HepG2 (cell line): ENCODE data around the gene RNF150. TPM values are rescaled to one million over a fixed set of nuclear protein-coding genes. Genes with fewer than 3 reads are reported as not detected.

Experiments
- ATAC-seq: fragments of 200-7000 bp; cut with Tn5 transposase; 3 replicates; pipeline ENCODE4 v1.9.1; 2020; ENCODE audit warnings: mild to moderate bottlenecking, moderate library complexity
- BruUV-seq: library from RNA; stranded (reverse); fragments of 400-500 nt; replicated peaks from 2 replicates; lab custom pipeline; 2021; lab: Mats Ljungman, UMichigan
- CTCF ChIA-PET: fragments of 300-600 bp; formaldehyde crosslinking; extraction: SDS; loops from one replicate; lab custom pipeline; 2021; ENCODE audit warnings: low total read pairs, inconsistent platforms, low intra/inter-chr PET ratio; lab: Yijun Ruan, JAX
- POLR2A ChIA-PET: fragments of 350-600 bp; sonication (Branson Sonifier 250); formaldehyde crosslinking; loops from one replicate; lab custom pipeline; 2020; ENCODE audit warnings: antibody characterized with exemption, inconsistent platforms; lab: Yijun Ruan, JAX
- DNase-seq: peaks from one replicate; pipeline ENCODE4 v3.0.0-alpha.2; 2015; ENCODE audit warnings: low spot score
- FAIRE-seq: peaks from 3 replicates; lab custom pipeline; 2011; peaks lifted over from hg19 to GRCh38; lab: Jason Lieb, UNC
- H2AFZ ChIP-seq: one replicate; pipeline ENCODE4 v1.6.1; 2011; ENCODE audit warnings: low read length, inconsistent platforms
- H3K27ac ChIP-seq: fragments of 300-600 bp; 3 replicates; pipeline ENCODE4 v1.8.0; 2011; ENCODE audit warnings: mixed run types, mild to moderate bottlenecking, mixed read lengths, low read length, inconsistent platforms; ENCODE audit not compliant: insufficient read depth; ENCODE audit errors: extremely low read length
- H3K27me3 ChIP-seq, 2 experiments: fragments of 200-600 bp in 1 of 2; 2 replicates in 1 of 2; 3 replicates in 1 of 2; pipeline versions ENCODE4 v1.6.0 to v1.8.0; 2011; ENCODE audit warnings: low read length in 2 of 2, mild to moderate bottlenecking in 2 of 2, moderate library complexity in 2 of 2, inconsistent platforms in 1 of 2; ENCODE audit not compliant: insufficient read depth in 2 of 2, control insufficient read depth in 1 of 2
- H3K36me3 ChIP-seq, 2 experiments: fragments of 200-600 bp in 1 of 2; replicated peaks in 1 of 2; 2 replicates in 1 of 2; 3 replicates in 1 of 2; pipeline versions ENCODE4 v1.5.1 to v1.8.0; 2011; ENCODE audit warnings: low read length in 2 of 2, inconsistent platforms in 1 of 2; ENCODE audit not compliant: insufficient read depth in 2 of 2, control insufficient read depth in 1 of 2
- H3K4me1 ChIP-seq: 2 replicates; pipeline ENCODE4 v1.5.1; 2012; ENCODE audit warnings: low read length, inconsistent platforms; ENCODE audit not compliant: insufficient read depth
- H3K4me2 ChIP-seq: 2 replicates; pipeline ENCODE4 v1.6.0; 2011; ENCODE audit warnings: low read depth, low read length, inconsistent platforms
- H3K4me3 ChIP-seq, 3 experiments: fragments of 200-600 bp in 1 of 3; sonication (generic), shearing (Covaris generic) in 1 of 3; replicated peaks in 1 of 3; 2 replicates each; pipeline ENCODE4 v1.5.1; 2011 to 2016; ENCODE audit warnings: low read length in 3 of 3, inconsistent platforms in 2 of 3, low read depth in 2 of 3, mild to moderate bottlenecking in 2 of 3, control low read depth in 1 of 3, mixed read lengths in 1 of 3; ENCODE audit not compliant: insufficient read depth in 1 of 3
- H3K79me2 ChIP-seq: one replicate; pipeline ENCODE4 v1.6.1; 2011; ENCODE audit warnings: low read length, inconsistent platforms; ENCODE audit not compliant: insufficient read depth
- H3K9ac ChIP-seq: 2 replicates; pipeline ENCODE4 v1.6.0; 2011; ENCODE audit warnings: mild to moderate bottlenecking, low read depth, low read length, inconsistent platforms; ENCODE audit not compliant: insufficient read depth
- H3K9me3 ChIP-seq: 2 replicates; pipeline ENCODE4 v1.5.1; 2012; ENCODE audit warnings: mild to moderate bottlenecking, low read length
- H4K20me1 ChIP-seq: 2 replicates; pipeline ENCODE4 v1.6.0; 2011; ENCODE audit warnings: inconsistent platforms, mild to moderate bottlenecking, low read length, moderate library complexity; ENCODE audit not compliant: insufficient read depth
- CBX5 ChIP-seq: sonication (generic); formaldehyde crosslinking; IDR thresholded peaks from 2 replicates; pipeline ENCODE4 v1.4.0; 2020; ENCODE audit warnings: missing genetic modification reagents, borderline replicate concordance
- CSRNP1 ChIP-seq: sonication (generic); formaldehyde crosslinking; IDR thresholded peaks from 2 replicates; pipeline ENCODE4 v1.8.1; 2023; ENCODE audit warnings: mild to moderate bottlenecking, missing genetic modification reagents
- HOXA5 ChIP-seq: sonication (generic); formaldehyde crosslinking; IDR thresholded peaks from 2 replicates; pipeline ENCODE4 v1.4.0; 2020; ENCODE audit warnings: missing genetic modification reagents
- MED8 ChIP-seq: sonication (generic); formaldehyde crosslinking; IDR thresholded peaks from 2 replicates; pipeline ENCODE4 v1.8.1; 2023; ENCODE audit warnings: mild to moderate bottlenecking, missing genetic modification reagents; ENCODE audit not compliant: insufficient replicate concordance
- MEIS1 ChIP-seq: sonication (generic); formaldehyde crosslinking; IDR thresholded peaks from 2 replicates; pipeline ENCODE4 v1.9.0; 2021; ENCODE audit warnings: mild to moderate bottlenecking, missing genetic modification reagents, moderate library complexity, borderline replicate concordance
- NFIB ChIP-seq: sonication (generic); formaldehyde crosslinking; IDR thresholded peaks from 2 replicates; pipeline ENCODE4 v1.9.0; 2021; ENCODE audit warnings: missing genetic modification reagents, mild to moderate bottlenecking, borderline replicate concordance
- PHF5A ChIP-seq: IDR thresholded peaks from one replicate; pipeline ENCODE4 v1.6.1; 2018; ENCODE audit warnings: low read depth, missing genetic modification reagents; ENCODE audit not compliant: unreplicated experiment
- RBM22 ChIP-seq: fragments of 200-400 bp; formaldehyde crosslinking; optimal IDR thresholded peaks from 2 replicates; pipeline ENCODE3; 2017; ENCODE audit warnings: mild to moderate bottlenecking, low read length, moderate library complexity
- SAP130 ChIP-seq: IDR thresholded peaks from 2 replicates; pipeline ENCODE4 v1.6.1; 2016; ENCODE audit warnings: low read depth
- SNRNP70 ChIP-seq: fragments of 200-400 bp; formaldehyde crosslinking; IDR thresholded peaks from 2 replicates; pipeline ENCODE4 v1.6.1; 2017; ENCODE audit warnings: mild to moderate bottlenecking, low read depth, low read length, moderate library complexity
- ZFP36L2 ChIP-seq: sonication (generic); formaldehyde crosslinking; IDR thresholded peaks from 2 replicates; pipeline ENCODE4 v1.4.0; 2020; ENCODE audit warnings: missing genetic modification reagents
- ZNF709 ChIP-seq: sonication (generic); formaldehyde crosslinking; IDR thresholded peaks from 2 replicates; pipeline ENCODE4 v1.5.0; 2020; ENCODE audit warnings: mild to moderate bottlenecking, missing genetic modification reagents
- ZNF720 ChIP-seq: sonication (generic); formaldehyde crosslinking; IDR thresholded peaks from 2 replicates; pipeline ENCODE4 v1.4.0; 2020; ENCODE audit warnings: missing genetic modification reagents
- WGBS: methylation state at CpG from one replicate; pipeline ENCODE4 v1.1.6; 2017; ENCODE audit warnings: low lambda C conversion rate; 5-methylcytosine and 5-hydroxymethylcytosine counted together
- in situ Hi-C: cut with HindIII; loops from 2 replicates; pipeline ENCODE4 v1.10.0; 2017; ENCODE audit warnings: low pct_unique_long_range_greater_than_20kb; ENCODE audit not compliant: extremely low pct_ligation_motif_present
- intact Hi-C: fragments of 100-400 bp; cut with micrococcal nuclease; formaldehyde crosslinking; loops from one replicate; pipeline ENCODE4 v1.10.0; 2022; ENCODE audit not compliant: unreplicated experiment
- polyA plus RNA-seq, 8 experiments: library from polyadenylated mRNA; depleted of rRNA in 3 of 8; stranded (reverse) in 7 of 8; unstranded in 1 of 8; fragments of >200 nt; fragmentation: Illumina TruSeq in 4 of 8; extraction: Trizol in 4 of 8; gene quantifications; 2 replicates each; pipeline versions ENCODE4 v1.2.1 to v1.2.3, GENCODE V29; 2011 to 2016; ENCODE audit warnings: low read depth in 4 of 8, missing spikeins in 1 of 8, mixed read lengths in 1 of 8; ENCODE audit not compliant: insufficient read depth in 1 of 8
- total RNA-seq, 5 experiments: library from RNA; depleted of rRNA; stranded (reverse); fragments of >200 nt; fragmentation: Illumina TruSeq; extraction: Trizol; gene quantifications; 2 replicates each; pipeline ENCODE4 v1.2.3, GENCODE V29; 2016; ENCODE audit warnings: low read depth in 1 of 5

RNF150 gene
- total and polyA plus RNA-seq, 2 of the 13 experiments (the other 11 are each of a cell fraction or from before 2014, with no cell fraction given): 0.02 to 0.03 TPM

- TF ChIP-seq MEIS1 (CRISPR knock-in tag) (no peak), ZNF709 (CRISPR knock-in tag) (no peak), ZNF720 (CRISPR knock-in tag) (no peak), ZFP36L2 (no peak), SNRNP70 (no peak), CSRNP1 (no peak), PHF5A (no peak), CBX5 (CRISPR knock-in tag) (no peak), MED8 (no peak), RBM22 (no peak), SAP130 (CRISPR knock-in tag) (no peak), HOXA5 (CRISPR knock-in tag) (no peak), NFIB (CRISPR knock-in tag) (no peak)
- Histone ChIP-seq H3K4me3 (no peak overlapping the region), H3K4me2 (no peak overlapping the region), H3K79me2 (no peaks in the 10 kb centered on the region), H3K36me3 (no peaks in the 10 kb centered on the region), H3K27ac (no peak overlapping the region), H3K27me3 (peaks cover 0 to 3% of the 10 kb centered on the region in 2 experiments; a peak in 3 of 5 replicates), H3K9me3 (no peaks in the 10 kb centered on the region), H3K4me1 (0 out of 2 replicates have a peak, but pooled peaks cover 5% of the 10 kb centered on the region), H2AFZ (no peak overlapping the region), H4K20me1 (no peaks in the 10 kb centered on the region), H3K9ac (no peak overlapping the region)
- ATAC-seq: no peak
- BruUV-seq: no TSS peak
- in situ Hi-C loops: no loop called here
- FAIRE-seq: no peak
- WGBS: 21% methylated on average over 2 of the region's 2 CpGs
- intact Hi-C loops: no loop called here
- DNase-seq: no peak
- ChIA-PET POLR2A (no interaction called here), CTCF (no interaction called here)
Observed at GRCh38 chr4:140813804-140814203, 319.5 kb downstream of the RNF150 start.
